Kasumi-1 (cell line): ENCODE results near the gene CCDC197.

Source experiments
- DNase-seq, 2 experiments: peaks; one replicate each; lab custom pipeline; 2025; lab: John Stamatoyannopoulos, UW

The CCDC197 gene

GRCh38 chr14:94026173-94026888, 29.2 kb downstream of the CCDC197 start, which contains the start of gene OTUB2:
TSS of gene OTUB2 (plus strand) at chr14:94026340. CDS start at chr14:94026538, 198 bp downstream.
- peak; percentile 97 to 98 for DNase-seq

GRCh38 chr14:94026889-94027469, 29.9 kb downstream of the CCDC197 start:
- DNase-seq, result no peak

- no peak for DNase-seq
These were observed 30.7 kb downstream of the CCDC197 start for GRCh38 chr14:94027566-94028449.

GRCh38 chr14:94028450-94028826, 31.3 kb downstream of the CCDC197 start:
- DNase-seq, result peak; percentile 63 to 82

GRCh38 chr14:94029265-94029664, 32.2 kb downstream of the CCDC197 start:
- peak; percentile 91 to 93 for DNase-seq

GRCh38 chr14:94029671-94030203, 32.6 kb downstream of the CCDC197 start:
- DNase-seq, result no peak

GRCh38 chr14:94030571-94030970, 33.5 kb downstream of the CCDC197 start:
- no peak for DNase-seq

- no peak for DNase-seq
These were observed 34.2 kb downstream of the CCDC197 start for GRCh38 chr14:94031161-94031882.

GRCh38 chr14:94031883-94032279, 34.8 kb downstream of the CCDC197 start:
- DNase-seq, result no peak

- DNase-seq, result no peak
These were observed 37.8 kb downstream of the CCDC197 start for GRCh38 chr14:94034886-94035285.

- DNase-seq, result peak; percentile 73 to 80
These were observed 39.4 kb downstream of the CCDC197 start for GRCh38 chr14:94036313-94037167.

- DNase-seq, result no peak
These were observed 40.9 kb downstream of the CCDC197 start for GRCh38 chr14:94037954-94038353.

GRCh38 chr14:94038510-94038909, 41.4 kb downstream of the CCDC197 start:
- no peak for DNase-seq

GRCh38 chr14:94038921-94039629, 42.0 kb downstream of the CCDC197 start:
- DNase-seq, result no peak

GRCh38 chr14:94040247-94040646, 43.1 kb downstream of the CCDC197 start:
- DNase-seq, result no peak

- no peak for DNase-seq
These were observed 43.7 kb downstream of the CCDC197 start for GRCh38 chr14:94040796-94041195.

- DNase-seq, result no peak
These were observed 44.6 kb downstream of the CCDC197 start for GRCh38 chr14:94041551-94042346.

GRCh38 chr14:94042433-94043091, 45.5 kb downstream of the CCDC197 start:
- no peak for DNase-seq
